SK-N-SH treated with all-trans-retinoic acid at 6 μM for 48 hours (cell line): ENCODE results near the gene FAM13A.
"Not testable (repeated sequence)": the region's sequence is repeated elsewhere in the genome, so short reads cannot be mapped to it uniquely, and the experiment has no call there.

Experiments
- ATAC-seq: fragments of 200-7000 bp; cut with Tn5 transposase; 3 replicates; pipeline ENCODE4 v1.9.1; 2020; ENCODE audit warnings: mild to moderate bottlenecking, moderate library complexity
- ARNTL ChIP-seq: fragments of 450-650 bp; formaldehyde crosslinking; IDR thresholded peaks from 2 replicates; pipeline ENCODE4 v1.5.0; 2020; ENCODE audit warnings: low read depth, mild to moderate bottlenecking, moderate library complexity, borderline replicate concordance
- BACH2 ChIP-seq: fragments of 250-450 bp; sonication (Bioruptor Pico); IDR thresholded peaks from 2 replicates; pipeline ENCODE4 v1.9.0; 2021; ENCODE audit warnings: mild to moderate bottlenecking, borderline replicate concordance
- CREB5 ChIP-seq: fragments of 250-450 bp; sonication (Bioruptor Pico); IDR thresholded peaks from 2 replicates; pipeline ENCODE4 v1.5.1; 2020; ENCODE audit warnings: low read depth, mild to moderate bottlenecking, moderate library complexity
- CSDC2 ChIP-seq: fragments of 250-450 bp; sonication (Bioruptor Pico); IDR thresholded peaks from 2 replicates; pipeline ENCODE4 v1.5.0; 2020; ENCODE audit warnings: mild to moderate bottlenecking, moderate library complexity
- ESRRG ChIP-seq: fragments of 250-450 bp; sonication (Bioruptor Pico); IDR thresholded peaks from 2 replicates; pipeline ENCODE4 v1.6.1; 2021; ENCODE audit warnings: mild to moderate bottlenecking
- GLIS3 ChIP-seq: fragments of 250-450 bp; sonication (Bioruptor Pico); IDR thresholded peaks from 2 replicates; pipeline ENCODE4 v1.5.0; 2020; ENCODE audit warnings: mild to moderate bottlenecking, moderate library complexity
- OSR1 ChIP-seq: fragments of 250-450 bp; sonication (Bioruptor Pico); IDR thresholded peaks from 2 replicates; pipeline ENCODE4 v1.8.0; 2022; ENCODE audit warnings: moderate library complexity, mild to moderate bottlenecking, inconsistent platforms
- PPARA ChIP-seq: fragments of 250-450 bp; sonication (Bioruptor Pico); IDR thresholded peaks from 2 replicates; pipeline ENCODE4 v1.5.0; 2020; ENCODE audit warnings: mild to moderate bottlenecking, borderline replicate concordance
- RARB ChIP-seq: fragments of 250-450 bp; sonication (Bioruptor Pico); IDR thresholded peaks from 2 replicates; pipeline ENCODE4 v1.8.0; 2021; ENCODE audit warnings: mild to moderate bottlenecking, moderate library complexity
- SNAI2 ChIP-seq: fragments of 250-450 bp; sonication (Bioruptor Pico); IDR thresholded peaks from 2 replicates; pipeline ENCODE4 v1.5.0; 2020; ENCODE audit warnings: mild to moderate bottlenecking, moderate library complexity
- TOX ChIP-seq: fragments of 250-450 bp; sonication (Bioruptor Pico); IDR thresholded peaks from 2 replicates; pipeline ENCODE4 v1.8.0; 2021; ENCODE audit warnings: mild to moderate bottlenecking, moderate library complexity, borderline replicate concordance
- TSHZ2 ChIP-seq: fragments of 250-450 bp; sonication (Bioruptor Pico); IDR thresholded peaks from 2 replicates; pipeline ENCODE4 v1.5.0; 2020; ENCODE audit warnings: mild to moderate bottlenecking, moderate library complexity
- ZC3H10 ChIP-seq: fragments of 250-450 bp; sonication (Bioruptor Pico); IDR thresholded peaks from 2 replicates; pipeline ENCODE4 v1.5.1; 2021; ENCODE audit warnings: mild to moderate bottlenecking, moderate library complexity
- ZFP3 ChIP-seq: fragments of 250-450 bp; sonication (Bioruptor Pico); IDR thresholded peaks from 2 replicates; pipeline ENCODE4 v1.5.0; 2020; ENCODE audit warnings: mild to moderate bottlenecking, moderate library complexity
- ZFP30 ChIP-seq: fragments of 450-650 bp; formaldehyde crosslinking; IDR thresholded peaks from 2 replicates; pipeline ENCODE4 v1.5.0; 2022; ENCODE audit warnings: mild to moderate bottlenecking, moderate library complexity
- ZNF565 ChIP-seq: fragments of 450-650 bp; formaldehyde crosslinking; conservative IDR thresholded peaks from 2 replicates; pipeline ENCODE4 v1.5.0; 2020; ENCODE audit warnings: low read depth, mild to moderate bottlenecking, moderate library complexity
- ZNF70 ChIP-seq: fragments of 450-650 bp; formaldehyde crosslinking; IDR thresholded peaks from 2 replicates; pipeline ENCODE4 v1.5.0; 2020; ENCODE audit warnings: mild to moderate bottlenecking, moderate library complexity
- ZNF8 ChIP-seq: fragments of 450-650 bp; formaldehyde crosslinking; IDR thresholded peaks from 2 replicates; pipeline ENCODE4 v1.5.0; 2020; ENCODE audit warnings: mild to moderate bottlenecking, moderate library complexity
- TF ChIP-seq, protein P1 (sequence below): fragments of 250-450 bp; sonication (Bioruptor Pico); IDR thresholded peaks from 2 replicates; pipeline ENCODE4 v1.8.0; 2020; ENCODE audit warnings: mild to moderate bottlenecking, moderate library complexity, borderline replicate concordance
- TF ChIP-seq, protein P2 (sequence below): fragments of 250-450 bp; sonication (Bioruptor Pico); IDR thresholded peaks from 2 replicates; pipeline ENCODE4 v1.5.1; 2021; ENCODE audit warnings: mild to moderate bottlenecking, moderate library complexity

FAM13A gene

GRCh38 chr4:89008166-89008565 is 48.8 kb downstream of the FAM13A start:
- TF ChIP-seq ESRRG (CRISPR knock-in tag) (no peak), PPARA (CRISPR knock-in tag) (no peak), OSR1 (CRISPR knock-in tag) (no peak)
- TF ChIP-seq, all 23 proteins: peak for 0
- ATAC-seq = no peak

- no peak for ATAC-seq
- TF ChIP-seq ARNTL (CRISPR knock-in tag) (no peak), GLIS3 (CRISPR knock-in tag) (no peak), TSHZ2 (CRISPR knock-in tag) (no peak), OSR1 (CRISPR knock-in tag) (no peak)
- TF ChIP-seq, protein P1, sequence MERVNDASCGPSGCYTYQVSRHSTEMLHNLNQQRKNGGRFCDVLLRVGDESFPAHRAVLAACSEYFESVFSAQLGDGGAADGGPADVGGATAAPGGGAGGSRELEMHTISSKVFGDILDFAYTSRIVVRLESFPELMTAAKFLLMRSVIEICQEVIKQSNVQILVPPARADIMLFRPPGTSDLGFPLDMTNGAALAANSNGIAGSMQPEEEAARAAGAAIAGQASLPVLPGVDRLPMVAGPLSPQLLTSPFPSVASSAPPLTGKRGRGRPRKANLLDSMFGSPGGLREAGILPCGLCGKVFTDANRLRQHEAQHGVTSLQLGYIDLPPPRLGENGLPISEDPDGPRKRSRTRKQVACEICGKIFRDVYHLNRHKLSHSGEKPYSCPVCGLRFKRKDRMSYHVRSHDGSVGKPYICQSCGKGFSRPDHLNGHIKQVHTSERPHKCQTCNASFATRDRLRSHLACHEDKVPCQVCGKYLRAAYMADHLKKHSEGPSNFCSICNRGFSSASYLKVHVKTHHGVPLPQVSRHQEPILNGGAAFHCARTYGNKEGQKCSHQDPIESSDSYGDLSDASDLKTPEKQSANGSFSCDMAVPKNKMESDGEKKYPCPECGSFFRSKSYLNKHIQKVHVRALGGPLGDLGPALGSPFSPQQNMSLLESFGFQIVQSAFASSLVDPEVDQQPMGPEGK (CRISPR knock-in tag) = no peak
- TF ChIP-seq, protein P2, sequence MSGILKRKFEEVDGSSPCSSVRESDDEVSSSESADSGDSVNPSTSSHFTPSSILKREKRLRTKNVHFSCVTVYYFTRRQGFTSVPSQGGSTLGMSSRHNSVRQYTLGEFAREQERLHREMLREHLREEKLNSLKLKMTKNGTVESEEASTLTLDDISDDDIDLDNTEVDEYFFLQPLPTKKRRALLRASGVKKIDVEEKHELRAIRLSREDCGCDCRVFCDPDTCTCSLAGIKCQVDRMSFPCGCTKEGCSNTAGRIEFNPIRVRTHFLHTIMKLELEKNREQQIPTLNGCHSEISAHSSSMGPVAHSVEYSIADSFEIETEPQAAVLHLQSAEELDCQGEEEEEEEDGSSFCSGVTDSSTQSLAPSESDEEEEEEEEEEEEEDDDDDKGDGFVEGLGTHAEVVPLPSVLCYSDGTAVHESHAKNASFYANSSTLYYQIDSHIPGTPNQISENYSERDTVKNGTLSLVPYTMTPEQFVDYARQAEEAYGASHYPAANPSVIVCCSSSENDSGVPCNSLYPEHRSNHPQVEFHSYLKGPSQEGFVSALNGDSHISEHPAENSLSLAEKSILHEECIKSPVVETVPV (CRISPR knock-in tag) = no peak
Measured at GRCh38 chr4:89007338-89007939, 49.5 kb downstream of the FAM13A start.

DNA sequence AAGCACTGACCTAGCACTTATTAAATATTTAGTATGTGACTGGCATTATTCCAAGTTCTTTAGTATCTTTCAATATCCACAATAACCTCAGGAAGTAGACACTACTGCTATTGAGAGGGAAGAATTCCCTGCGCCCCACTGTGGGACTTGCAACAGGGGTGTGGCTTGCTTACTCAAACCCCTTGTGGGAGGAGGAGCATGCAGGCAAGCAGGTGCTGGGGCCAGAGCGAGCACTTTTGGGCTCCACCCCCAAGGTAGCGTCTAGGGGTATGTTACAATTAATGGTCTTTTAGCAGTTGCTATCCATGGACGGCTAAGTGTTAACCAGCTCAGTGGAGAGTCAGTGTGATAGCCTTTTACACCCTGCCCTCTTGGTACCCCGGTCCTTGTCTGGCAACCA is 50.7 kb downstream of the FAM13A start:
- no peak for ATAC-seq
- TF ChIP-seq ZFP3 (CRISPR knock-in tag) = no peak
- no peak for TF ChIP-seq CREB5 (CRISPR knock-in tag)
- TF ChIP-seq CSDC2 (CRISPR knock-in tag) = no peak
- no peak for TF ChIP-seq SNAI2 (CRISPR knock-in tag)
- no peak for TF ChIP-seq PPARA (CRISPR knock-in tag)
- no peak for TF ChIP-seq OSR1 (CRISPR knock-in tag)
- TF ChIP-seq ZC3H10 (CRISPR knock-in tag) = no peak
- TF ChIP-seq ZNF565 (CRISPR knock-in tag) = no peak
- TF ChIP-seq TOX = no peak
- no peak for TF ChIP-seq GLIS3 (CRISPR knock-in tag)
- no peak for TF ChIP-seq ZNF8 (CRISPR knock-in tag)
- TF ChIP-seq BACH2 (CRISPR knock-in tag) = no peak
- no peak for TF ChIP-seq RARB (CRISPR knock-in tag)
- TF ChIP-seq ZNF70 = no peak
- no peak for TF ChIP-seq TSHZ2 (CRISPR knock-in tag)
- TF ChIP-seq, protein P1 (CRISPR knock-in tag) = no peak
- TF ChIP-seq ZFP30 (CRISPR knock-in tag) = no peak
- no peak for TF ChIP-seq ARNTL (CRISPR knock-in tag)
- no peak for TF ChIP-seq ESRRG (CRISPR knock-in tag)

GRCh38 chr4:89005066-89005465 is 51.9 kb downstream of the FAM13A start:
- ATAC-seq = not testable (repeated sequence)
